Neural progenitor cell (in vitro differentiated cells): ENCODE results near the gene PMAIP1. TPM values are rescaled to one million over a fixed set of nuclear protein-coding genes. Genes with fewer than 3 reads are reported as not detected.
A peak's percentile ranks its signal among the peaks of the same experiment; 100 is the strongest.

Experiments used
- DNase-seq: peaks from one replicate; pipeline ENCODE4 v3.0.0-alpha.2; 2016; ENCODE audit warnings: low spot score
- H2AFZ ChIP-seq: fragments of 200-600 bp; sonication (generic); replicated peaks from 2 replicates; pipeline ENCODE4 v1.6.1; 2016; ENCODE audit warnings: antibody characterized with exemption
- H3F3A ChIP-seq: fragments of 200-600 bp; sonication (generic); 2 replicates; pipeline ENCODE4 v1.6.1; 2016; ENCODE audit warnings: antibody characterized with exemption, low read depth
- H3K27ac ChIP-seq: fragments of 200-600 bp; sonication (generic); 2 replicates; pipeline ENCODE4 v1.5.1; 2016; ENCODE audit warnings: mild to moderate bottlenecking
- H3K27me3 ChIP-seq: fragments of 200-600 bp; sonication (generic); 2 replicates; pipeline ENCODE4 v1.6.1; 2016; ENCODE audit warnings: mild to moderate bottlenecking, moderate library complexity
- H3K36me3 ChIP-seq: fragments of 200-600 bp; sonication (generic); 2 replicates; pipeline ENCODE4 v1.5.1; 2016
- H3K4me1 ChIP-seq: fragments of 200-600 bp; sonication (generic); 2 replicates; pipeline ENCODE4 v1.6.1; 2016; ENCODE audit warnings: mixed run types
- H3K4me2 ChIP-seq: fragments of 200-600 bp; sonication (generic); 2 replicates; pipeline ENCODE4 v1.6.1; 2016
- H3K4me3 ChIP-seq: fragments of 200-600 bp; sonication (generic); 2 replicates; pipeline ENCODE4 v1.5.1; 2016
- H3K79me2 ChIP-seq: fragments of 200-600 bp; sonication (generic); 2 replicates; pipeline ENCODE4 v1.6.1; 2016; ENCODE audit warnings: low read depth
- H3K9ac ChIP-seq: fragments of 200-600 bp; sonication (generic); 2 replicates; pipeline ENCODE4 v1.6.1; 2016
- H3K9me3 ChIP-seq: fragments of 200-600 bp; sonication (generic); 2 replicates; pipeline ENCODE4 v1.5.1; 2016; ENCODE audit warnings: low read depth
- H4K20me1 ChIP-seq: fragments of 200-600 bp; sonication (generic); 2 replicates; pipeline ENCODE4 v1.6.1; 2016; ENCODE audit warnings: low read depth
- H3K27ac Mint-ChIP-seq: 3 replicates; pipeline ENCODE4 v1.8.0; 2021; ENCODE audit warnings: mixed read lengths
- H3K27me3 Mint-ChIP-seq: 2 replicates; pipeline ENCODE4 v1.8.0; 2022; ENCODE audit warnings: low read depth, mild to moderate bottlenecking, inconsistent platforms, moderate library complexity, mixed read lengths; ENCODE audit not compliant: insufficient read depth
- H3K36me3 Mint-ChIP-seq: 3 replicates; pipeline ENCODE4 v1.8.0; 2021; ENCODE audit warnings: mixed read lengths
- H3K4me1 Mint-ChIP-seq: 3 replicates; pipeline ENCODE4 v1.8.0; 2021; ENCODE audit warnings: mixed read lengths
- H3K4me3 Mint-ChIP-seq: 3 replicates; pipeline ENCODE4 v1.8.0; 2021; ENCODE audit warnings: mild to moderate bottlenecking, moderate library complexity, mixed read lengths
- H3K9me3 Mint-ChIP-seq: 3 replicates; pipeline ENCODE4 v1.8.0; 2020; ENCODE audit warnings: mixed read lengths
- EZH2 ChIP-seq: fragments of 200-600 bp; sonication (generic); IDR thresholded peaks from 2 replicates; pipeline ENCODE4 v1.6.1; 2017; ENCODE audit warnings: antibody characterized with exemption, mild to moderate bottlenecking, moderate library complexity
- EZH2phosphoT487 ChIP-seq: fragments of 200-600 bp; sonication (generic); IDR thresholded peaks from 2 replicates; pipeline ENCODE4 v1.6.1; 2017; ENCODE audit warnings: antibody characterized with exemption
- total RNA-seq: library from RNA; depleted of rRNA; stranded (reverse); fragments of >200 nt; gene quantifications from 2 replicates; pipeline ENCODE4 v1.2.3, GENCODE V29; 2015; ENCODE audit warnings: low replicate concordance
- TF ChIP-seq, protein P1 (sequence below): fragments of 200-600 bp; sonication (generic); IDR thresholded peaks from 2 replicates; pipeline ENCODE4 v1.5.1; 2017; ENCODE audit warnings: antibody characterized with exemption, mild to moderate bottlenecking

PMAIP1 gene
- total RNA-seq: 3.1 and 3.5 TPM in 2 replicates

DNA sequence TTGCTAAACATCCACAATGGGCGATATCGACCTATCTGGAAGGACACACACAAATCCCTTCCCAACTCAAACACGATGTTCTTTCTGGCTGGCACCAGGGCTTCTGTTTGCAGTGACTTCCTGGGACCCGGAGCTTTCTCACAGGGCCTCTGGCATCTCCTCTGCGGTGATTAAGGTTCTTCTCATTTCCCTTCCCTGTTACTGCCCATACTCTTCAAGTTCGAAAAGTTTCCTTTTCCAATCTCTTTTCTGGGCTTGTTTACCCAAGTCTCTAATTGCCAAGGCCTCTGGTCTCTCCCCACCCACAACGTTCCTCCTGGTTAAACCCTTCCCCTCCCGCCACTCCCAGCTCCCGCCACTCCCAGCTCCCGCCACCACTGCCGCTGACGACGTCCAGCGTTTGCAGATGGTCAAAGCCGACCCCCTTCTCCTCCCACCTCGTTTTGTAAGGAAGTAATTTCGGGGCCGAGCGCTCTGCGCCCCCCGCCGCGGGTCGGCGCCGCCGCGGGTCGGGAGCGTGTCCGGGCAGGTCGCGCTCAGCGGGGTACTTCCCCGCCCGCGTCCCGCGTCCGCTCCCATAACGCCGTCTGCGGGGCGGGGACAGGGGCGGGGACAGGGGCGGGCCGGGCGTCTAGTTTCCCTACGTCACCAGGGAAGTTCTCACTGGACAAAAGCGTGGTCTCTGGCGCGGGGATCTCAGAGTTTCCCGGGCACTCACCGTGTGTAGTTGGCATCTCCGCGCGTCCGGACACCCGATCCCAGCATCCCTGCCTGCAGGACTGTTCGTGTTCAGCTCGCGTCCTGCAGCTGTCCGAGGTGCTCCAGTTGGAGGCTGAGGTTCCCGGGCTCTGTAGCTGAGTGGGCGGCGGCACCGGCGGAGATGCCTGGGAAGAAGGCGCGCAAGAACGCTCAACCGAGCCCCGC is at the start of gene PMAIP1:
Gene PMAIP1 (plus strand): TSS at position 699 of the 924 bp plus-strand sequence. CDS start 182 bp downstream, at position 881.
- H4K20me1 ChIP-seq: peaks cover 10% of the 10 kb centered on the region
- peaks cover 43% of the 10 kb centered on the region for H3F3A ChIP-seq
- peak; percentile 93 for DNase-seq
- H3K4me3 ChIP-seq: peak within 1 kb of the TSS; percentile 62
- Mint-ChIP-seq H3K27me3 (peaks cover 37% of the 10 kb centered on the region), H3K36me3 (peaks cover 14% of the 10 kb centered on the region), H3K9me3 (no peaks in the 10 kb centered on the region), H3K4me3 (peak within 1 kb of the TSS; percentile 90), H3K4me1 (peaks cover 23% of the 10 kb centered on the region), H3K27ac (no peak within 1 kb of the TSS)
- H3K79me2 ChIP-seq: peaks cover 9% of the 10 kb centered on the region
- H3K9ac ChIP-seq: no peak within 1 kb of the TSS
- peak; percentile 10 for TF ChIP-seq EZH2
- TF ChIP-seq, protein P1, sequence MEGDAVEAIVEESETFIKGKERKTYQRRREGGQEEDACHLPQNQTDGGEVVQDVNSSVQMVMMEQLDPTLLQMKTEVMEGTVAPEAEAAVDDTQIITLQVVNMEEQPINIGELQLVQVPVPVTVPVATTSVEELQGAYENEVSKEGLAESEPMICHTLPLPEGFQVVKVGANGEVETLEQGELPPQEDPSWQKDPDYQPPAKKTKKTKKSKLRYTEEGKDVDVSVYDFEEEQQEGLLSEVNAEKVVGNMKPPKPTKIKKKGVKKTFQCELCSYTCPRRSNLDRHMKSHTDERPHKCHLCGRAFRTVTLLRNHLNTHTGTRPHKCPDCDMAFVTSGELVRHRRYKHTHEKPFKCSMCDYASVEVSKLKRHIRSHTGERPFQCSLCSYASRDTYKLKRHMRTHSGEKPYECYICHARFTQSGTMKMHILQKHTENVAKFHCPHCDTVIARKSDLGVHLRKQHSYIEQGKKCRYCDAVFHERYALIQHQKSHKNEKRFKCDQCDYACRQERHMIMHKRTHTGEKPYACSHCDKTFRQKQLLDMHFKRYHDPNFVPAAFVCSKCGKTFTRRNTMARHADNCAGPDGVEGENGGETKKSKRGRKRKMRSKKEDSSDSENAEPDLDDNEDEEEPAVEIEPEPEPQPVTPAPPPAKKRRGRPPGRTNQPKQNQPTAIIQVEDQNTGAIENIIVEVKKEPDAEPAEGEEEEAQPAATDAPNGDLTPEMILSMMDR: no peak
- H3K27ac ChIP-seq: no peak within 1 kb of the TSS
- H3K36me3 ChIP-seq: no peaks in the 10 kb centered on the region
- peaks cover 20% of the 10 kb centered on the region for H3K4me1 ChIP-seq
- peak within 1 kb of the TSS; percentile 85 for H2AFZ ChIP-seq
- no peaks in the 10 kb centered on the region for H3K9me3 ChIP-seq
- H3K4me2 ChIP-seq: peak within 1 kb of the TSS; percentile 96
- H3K27me3 ChIP-seq: peaks cover 67% of the 10 kb centered on the region

DNA sequence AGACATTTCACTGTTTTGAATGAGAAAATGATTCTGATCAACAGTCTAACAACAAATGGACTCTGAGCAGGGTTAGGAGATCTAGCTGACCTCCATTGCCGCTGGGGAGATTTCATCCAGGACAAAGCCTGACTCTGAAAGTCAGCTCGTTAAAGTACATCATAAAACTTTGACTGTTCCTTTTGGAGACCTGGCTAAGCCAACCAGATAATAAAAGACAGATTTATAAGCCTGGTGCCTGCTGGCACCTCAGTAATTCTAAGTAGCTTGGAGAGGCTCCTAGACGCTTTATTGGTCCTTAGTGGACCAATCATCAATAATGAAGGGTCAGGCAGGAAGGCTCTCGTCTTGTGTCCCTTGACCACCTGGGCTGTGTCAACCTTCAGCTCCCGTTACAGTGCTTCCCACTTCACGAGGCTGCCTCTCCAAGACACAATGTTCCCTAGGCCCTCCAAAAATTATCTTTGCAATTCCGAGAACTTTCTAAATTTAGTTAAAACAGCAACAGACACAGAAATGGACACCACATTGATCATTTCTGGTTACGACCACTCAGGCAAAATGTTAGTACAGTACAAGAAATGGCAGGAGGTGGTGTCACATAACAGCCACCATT is 47.9 kb upstream of the PMAIP1 start:
- Histone ChIP-seq H3K27ac (no peak overlapping the region), H3K4me3 (no peak overlapping the region), H2AFZ (no peak overlapping the region), H3K9me3 (no peaks in the 10 kb centered on the region), H3K36me3 (no peaks in the 10 kb centered on the region), H3K4me1 (no peaks in the 10 kb centered on the region), H3K4me2 (no peak overlapping the region), H3K79me2 (no peaks in the 10 kb centered on the region), H4K20me1 (no peaks in the 10 kb centered on the region), H3F3A (no peaks in the 10 kb centered on the region), H3K9ac (no peak overlapping the region), H3K27me3 (no peaks in the 10 kb centered on the region)
- Mint-ChIP-seq H3K27ac (no peak overlapping the region), H3K4me1 (no peaks in the 10 kb centered on the region), H3K9me3 (no peaks in the 10 kb centered on the region), H3K27me3 (peaks cover 4% of the 10 kb centered on the region), H3K36me3 (no peaks in the 10 kb centered on the region), H3K4me3 (no peak overlapping the region)
- TF ChIP-seq EZH2: no peak
- no peak for TF ChIP-seq EZH2phosphoT487
- TF ChIP-seq, protein P1: no peak
- no peak for DNase-seq

DNA sequence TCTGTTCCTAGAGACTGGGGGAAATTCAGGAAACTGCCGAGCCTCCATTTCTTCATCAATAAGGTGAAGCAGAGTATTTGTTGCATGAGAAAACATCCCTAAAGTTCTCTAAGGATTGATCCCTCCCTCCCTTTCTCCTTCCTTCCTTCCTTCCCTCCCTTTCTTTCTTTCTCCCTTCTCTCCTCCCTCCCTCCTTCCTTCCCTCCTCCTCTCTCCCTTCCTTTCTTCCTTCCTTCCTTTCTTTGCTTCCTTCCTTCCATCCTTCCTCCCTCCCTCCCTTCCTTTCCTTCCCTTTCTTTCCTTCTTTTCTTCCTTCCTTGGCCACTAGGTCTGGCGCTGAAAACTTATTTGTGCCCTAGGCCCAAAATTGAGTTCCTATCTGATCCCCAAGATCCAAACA is 47.2 kb upstream of the PMAIP1 start:
- H3K4me3 Mint-ChIP-seq: no peak overlapping the region
- Histone ChIP-seq H2AFZ (no peak overlapping the region), H3K27me3 (no peaks in the 10 kb centered on the region), H3K4me2 (no peak overlapping the region), H3K79me2 (no peaks in the 10 kb centered on the region), H4K20me1 (no peaks in the 10 kb centered on the region), H3F3A (no peaks in the 10 kb centered on the region), H3K36me3 (no peaks in the 10 kb centered on the region), H3K27ac (no peak overlapping the region), H3K9me3 (no peaks in the 10 kb centered on the region), H3K9ac (no peak overlapping the region), H3K4me3 (no peak overlapping the region), H3K4me1 (no peaks in the 10 kb centered on the region)
- no peak overlapping the region for H3K27ac Mint-ChIP-seq
- TF ChIP-seq, protein P1: no peak
- no peak for TF ChIP-seq EZH2
- TF ChIP-seq EZH2phosphoT487: no peak
- DNase-seq: no peak
- H3K27me3 Mint-ChIP-seq: peaks cover 4% of the 10 kb centered on the region
- H3K36me3 Mint-ChIP-seq: no peaks in the 10 kb centered on the region
- H3K4me1 Mint-ChIP-seq: no peaks in the 10 kb centered on the region
- no peaks in the 10 kb centered on the region for H3K9me3 Mint-ChIP-seq
